Esophagus muscularis mucosa (tissue), 4 donors: ENCODE data around the gene CCDC181. TPM values are rescaled to one million over a fixed set of nuclear protein-coding genes. Genes with fewer than 3 reads are reported as not detected.

ENCODE experiments used
- DNase-seq: peaks from one replicate; pipeline ENCODE4 v3.0.0-alpha.2; 2017; ENCODE audit errors: extremely low spot score
- H3K27ac ChIP-seq, 4 donors: fragments of 200-600 bp; sonication (generic); replicated peaks in 1 of 4; 1 replicate in 3 of 4; 2 replicates in 1 of 4; pipeline ENCODE4 v1.5.1; 2016 to 2019; ENCODE audit warnings: mild to moderate bottlenecking in 1 of 4
- H3K27me3 ChIP-seq, 4 donors: fragments of 200-600 bp; sonication (generic); one replicate each; pipeline versions ENCODE4 v1.5.1 to v1.6.0; 2016 to 2019
- H3K36me3 ChIP-seq, 4 donors: fragments of 200-600 bp; sonication (generic); one replicate each; pipeline ENCODE4 v1.5.1; 2016 to 2019
- H3K4me1 ChIP-seq, 4 donors: fragments of 200-600 bp; sonication (generic); one replicate each; pipeline ENCODE4 v1.5.1; 2016 to 2019
- H3K4me3 ChIP-seq, 4 donors: fragments of 200-600 bp; sonication (generic); 1 replicate in 2 of 4; 2 replicates in 2 of 4; pipeline ENCODE4 v1.5.1; 2016 to 2019; ENCODE audit warnings: mild to moderate bottlenecking in 4 of 4, moderate library complexity in 1 of 4
- H3K9me3 ChIP-seq, 4 donors: fragments of 200-600 bp; sonication (generic); 1 replicate in 3 of 4; 2 replicates in 1 of 4; pipeline ENCODE4 v1.5.1; 2016 to 2019
- CTCF ChIP-seq, 3 experiments: fragments of 200-600 bp in 2 of 3; fragments of 450-650 bp in 1 of 3; sonication (generic) in 2 of 3; IDR thresholded peaks; one replicate each; pipeline ENCODE4 v1.5.1; 2017 to 2019; ENCODE audit warnings: antibody characterized with exemption in 3 of 3, mild to moderate bottlenecking in 2 of 3, moderate library complexity in 1 of 3
- EP300 ChIP-seq: sonication (generic); formaldehyde crosslinking; IDR thresholded peaks from one replicate; pipeline ENCODE4 v1.6.1; 2017; ENCODE audit warnings: antibody characterized with exemption
- POLR2A ChIP-seq: fragments of 450-650 bp; IDR thresholded peaks from one replicate; pipeline ENCODE4 v1.6.1; 2017; ENCODE audit warnings: antibody characterized with exemption, moderate library complexity, mild to moderate bottlenecking, low read depth
- POLR2AphosphoS5 ChIP-seq, 2 donors: sonication (generic); formaldehyde crosslinking; IDR thresholded peaks; one replicate each; pipeline ENCODE4 v1.6.1; 2017; ENCODE audit warnings: antibody characterized with exemption in 2 of 2
- WGBS: methylation state at CpG from one replicate; pipeline ENCODE4 v1.1.5; 2018; 5-methylcytosine and 5-hydroxymethylcytosine counted together
- intact Hi-C: fragments of 100-400 bp; cut with DNase I; formaldehyde crosslinking; loops from one replicate; pipeline ENCODE4 v1.15.1; 2023
- total RNA-seq, 4 donors: library from RNA; depleted of rRNA; stranded (reverse); fragments of >200 nt; gene quantifications; one replicate each; pipeline versions ENCODE4 v1.1.0 to v1.2.1, GENCODE V29; 2016

The CCDC181 gene
- total RNA-seq, 4 donors from 2014 or later, result 0.80 to 2.3 (median 0.91) TPM

GRCh38 chr1:169460191-169460833 is 33.0 kb upstream of the CCDC181 start:
- H3K4me3 ChIP-seq, result peak overlapping the region; percentile 26 to 49 (median 38)
- TF ChIP-seq POLR2A (no peak), POLR2AphosphoS5 (IDR thresholded peaks at IDR 0.05) (peak in 1 of 2 donors; percentile 3), CTCF (IDR thresholded peaks at IDR 0.05) (no peak), EP300 (no peak)
- H3K27me3 ChIP-seq, result peaks cover 0 to 8% (median 2%) of the 10 kb centered on the region in 4 donors
- intact Hi-C loops, result no loop called here
- 12% methylated on average over 21 of the region's 35 CpGs for WGBS
- H3K4me1 ChIP-seq, result peaks cover 0 to 10% (median 7%) of the 10 kb centered on the region in 4 donors
- DNase-seq, result no peak
- no peak overlapping the region for H3K27ac ChIP-seq
- H3K9me3 ChIP-seq, result peaks cover 0 to 15% (median 11%) of the 10 kb centered on the region in 4 donors
- peaks cover 0 to 3% (median 1%) of the 10 kb centered on the region in 4 donors for H3K36me3 ChIP-seq

- H3K9me3 ChIP-seq, result peaks cover 0 to 15% (median 11%) of the 10 kb centered on the region in 4 donors
- WGBS, result 98% methylated on average over 1 of the region's 1 CpG
Measured at GRCh38 chr1:169457443-169457842, 30.2 kb upstream of the CCDC181 start.

GRCh38 chr1:169456029-169456428 is 28.8 kb upstream of the CCDC181 start:
- DNase-seq, result no peak
- no peak for TF ChIP-seq CTCF (IDR thresholded peaks at IDR 0.05)
- Histone ChIP-seq H3K4me1 (peaks cover 0 to 10% (median 7%) of the 10 kb centered on the region in 4 donors), H3K36me3 (no peaks in the 10 kb centered on the region), H3K27ac (no peak overlapping the region), H3K4me3 (no peak overlapping the region), H3K27me3 (peaks cover 0 to 8% (median 2%) of the 10 kb centered on the region in 4 donors), H3K9me3 (peaks cover 0 to 15% (median 11%) of the 10 kb centered on the region in 4 donors)
- WGBS, result 70% methylated on average over 2 of the region's 2 CpGs
- intact Hi-C loops, result no loop called here

More at GRCh38 chr1:169457443-169457842, 30.2 kb upstream of the CCDC181 start:
- Histone ChIP-seq H3K4me3 (no peak overlapping the region), H3K27ac (no peak overlapping the region), H3K27me3 (peaks cover 0 to 8% (median 2%) of the 10 kb centered on the region in 4 donors), H3K4me1 (peaks cover 0 to 10% (median 7%) of the 10 kb centered on the region in 4 donors), H3K36me3 (no peaks in the 10 kb centered on the region)
- DNase-seq, result no peak
- TF ChIP-seq POLR2A, result no peak
- no peak for TF ChIP-seq EP300
- TF ChIP-seq POLR2AphosphoS5 (IDR thresholded peaks at IDR 0.05), result no peak
- TF ChIP-seq CTCF (IDR thresholded peaks at IDR 0.05), result no peak
- intact Hi-C loops, result no loop called here

- H3K4me3 ChIP-seq, result no peak overlapping the region
- DNase-seq, result no peak
- WGBS, result 88% methylated on average over 2 of the region's 2 CpGs
- H3K36me3 ChIP-seq, result no peaks in the 10 kb centered on the region
- TF ChIP-seq EP300 (no peak), CTCF (IDR thresholded peaks at IDR 0.05) (no peak), POLR2A (no peak), POLR2AphosphoS5 (IDR thresholded peaks at IDR 0.05) (no peak)
- no peak overlapping the region for H3K27ac ChIP-seq
- H3K4me1 ChIP-seq, result no peaks in the 10 kb centered on the region
- H3K9me3 ChIP-seq, result peaks cover 0 to 15% (median 11%) of the 10 kb centered on the region in 4 donors
- intact Hi-C loops, result no loop called here
- H3K27me3 ChIP-seq, result no peaks in the 10 kb centered on the region
Measured at GRCh38 chr1:169452921-169453320, 25.6 kb upstream of the CCDC181 start.
